Measurements from ENCODE around the gene GABRB2.
"Not testable (repeated sequence)": the region's sequence is repeated elsewhere in the genome, so short reads cannot be mapped to it uniquely, and the experiment has no call there.

Gene GABRB2

GRCh38 chr5:161513942-161514341, 32.6 kb downstream of the GABRB2 start:
- Mint-ChIP-seq H3K4me3 (no peak overlapping the region), H3K27ac (no peak overlapping the region), H3K27me3 (ENCODE audit: low read depth) (no peaks in the 10 kb centered on the region), H3K36me3 (ENCODE audit: low read depth) (no peaks in the 10 kb centered on the region), H3K9me3 (peaks cover 4% of the 10 kb centered on the region), H3K4me1 (no peaks in the 10 kb centered on the region)
- TF ChIP-seq CTCF (IDR thresholded peaks at IDR 0.05; ENCODE audit: unreplicated experiment in 3 of 3): no peak

- peaks cover under 1% of the 10 kb centered on the region for H3K9me3 Mint-ChIP-seq
- no peak overlapping the region for H3K4me3 Mint-ChIP-seq
- no peaks in the 10 kb centered on the region for H3K27me3 Mint-ChIP-seq (ENCODE audit: low read depth)
- TF ChIP-seq CTCF (IDR thresholded peaks at IDR 0.05; ENCODE audit: unreplicated experiment in 3 of 3): no peak
- no peak overlapping the region for H3K27ac Mint-ChIP-seq
- no peaks in the 10 kb centered on the region for H3K36me3 Mint-ChIP-seq (ENCODE audit: low read depth)
- H3K4me1 Mint-ChIP-seq: no peaks in the 10 kb centered on the region
Measured at GRCh38 chr5:161507591-161507990, 38.9 kb downstream of the GABRB2 start.

- not testable (repeated sequence) for H3K4me1 Mint-ChIP-seq, H3K4me3 Mint-ChIP-seq
Measured at GRCh38 chr5:161505160-161505559, 41.4 kb downstream of the GABRB2 start.

GRCh38 chr5:161498531-161498930, 48.0 kb downstream of the GABRB2 start:
- Mint-ChIP-seq H3K27me3 (ENCODE audit: low read depth) (no peaks in the 10 kb centered on the region), H3K9me3 (peaks cover 6% of the 10 kb centered on the region), H3K27ac (no peak overlapping the region), H3K4me3 (no peak overlapping the region), H3K4me1 (no peaks in the 10 kb centered on the region), H3K36me3 (ENCODE audit: low read depth) (no peaks in the 10 kb centered on the region)
- no peak for TF ChIP-seq CTCF (IDR thresholded peaks at IDR 0.05; ENCODE audit: unreplicated experiment in 3 of 3)

More at GRCh38 chr5:161505160-161505559, 41.4 kb downstream of the GABRB2 start:
- not testable (repeated sequence) for H3K27ac Mint-ChIP-seq; H3K9me3 Mint-ChIP-seq; H3K27me3 Mint-ChIP-seq (ENCODE audit: low read depth); H3K36me3 Mint-ChIP-seq (ENCODE audit: low read depth)

GRCh38 chr5:161483721-161484120, 62.8 kb downstream of the GABRB2 start:
- Mint-ChIP-seq H3K27me3 (ENCODE audit: low read depth) (no peaks in the 10 kb centered on the region), H3K4me1 (no peaks in the 10 kb centered on the region), H3K27ac (no peak overlapping the region), H3K4me3 (no peak overlapping the region), H3K36me3 (ENCODE audit: low read depth) (no peaks in the 10 kb centered on the region), H3K9me3 (no peaks in the 10 kb centered on the region)
- no peak for TF ChIP-seq CTCF (IDR thresholded peaks at IDR 0.05; ENCODE audit: unreplicated experiment in 3 of 3)

- H3K4me3 Mint-ChIP-seq: no peak overlapping the region
- no peak for TF ChIP-seq CTCF (IDR thresholded peaks at IDR 0.05; ENCODE audit: unreplicated experiment in 3 of 3)
- no peaks in the 10 kb centered on the region for H3K4me1 Mint-ChIP-seq
- H3K9me3 Mint-ChIP-seq: no peaks in the 10 kb centered on the region
- no peaks in the 10 kb centered on the region for H3K27me3 Mint-ChIP-seq (ENCODE audit: low read depth)
- H3K36me3 Mint-ChIP-seq (ENCODE audit: low read depth): no peaks in the 10 kb centered on the region
- no peak overlapping the region for H3K27ac Mint-ChIP-seq
Measured at GRCh38 chr5:161481922-161482321, 64.6 kb downstream of the GABRB2 start.
